K562 (cell line): ENCODE results near the gene RING1. TPM values are rescaled to one million over a fixed set of nuclear protein-coding genes. Genes with fewer than 3 reads are reported as not detected.
A peak's percentile ranks its signal among the peaks of the same experiment; 100 is the strongest.

Experiments
- CHD2 ChIP-seq: IDR thresholded peaks from 2 replicates; pipeline ENCODE4 v1.6.1; 2011; ENCODE audit warnings: low read depth, low read length
- ESRRA ChIP-seq: fragments of 450-650 bp; IDR thresholded peaks from 2 replicates; pipeline ENCODE4 v1.6.1; 2014; ENCODE audit warnings: low read depth, mild to moderate bottlenecking, moderate library complexity, borderline replicate concordance
- GTF2A2 ChIP-seq: IDR thresholded peaks from 2 replicates; pipeline ENCODE4 v1.6.1; 2016; ENCODE audit warnings: mild to moderate bottlenecking, missing genetic modification characterization, missing compliant biosample characterization
- GTF2F1 ChIP-seq: IDR thresholded peaks from 2 replicates; pipeline ENCODE4 v1.6.1; 2011; ENCODE audit warnings: low read depth, low read length, improper control_type of control experiment
- HLTF ChIP-seq: fragments of 450-650 bp; IDR thresholded peaks from 2 replicates; pipeline ENCODE4 v1.6.1; 2016
- HSF4 ChIP-seq: fragments of 250-450 bp; sonication (Bioruptor Pico); IDR thresholded peaks from 2 replicates; pipeline ENCODE4 v2.1.2; 2022; ENCODE audit warnings: mild to moderate bottlenecking, moderate library complexity, borderline replicate concordance
- IRF9 ChIP-seq: fragments of 450-650 bp; IDR thresholded peaks from 2 replicates; pipeline ENCODE4 v1.6.1; 2016; ENCODE audit warnings: missing biosample characterization, missing genetic modification characterization
- MAZ ChIP-seq, 2 experiments: fragments of 450-650 bp in 1 of 2; sonication (generic) in 1 of 2; formaldehyde crosslinking; IDR thresholded peaks in 1 of 2; conservative IDR thresholded peaks in 1 of 2; 2 replicates each; pipeline versions ENCODE4 v1.4.0 to v1.5.0; 2020; ENCODE audit warnings: mild to moderate bottlenecking in 1 of 2, missing genetic modification reagents in 1 of 2
- MYNN ChIP-seq, 2 experiments: sonication (generic); formaldehyde crosslinking in 1 of 2; IDR thresholded peaks; 2 replicates each; pipeline versions ENCODE4 v1.5.0 to v1.6.1; 2016 to 2020; ENCODE audit warnings: antibody characterized with exemption in 1 of 2, missing genetic modification reagents in 1 of 2
- PHF8 ChIP-seq: fragments of 200-600 bp; sonication (generic); IDR thresholded peaks from 2 replicates; pipeline ENCODE4 v1.6.1; 2012; ENCODE audit warnings: mixed run types, mild to moderate bottlenecking, inconsistent platforms, low read length, moderate library complexity, borderline replicate concordance
- SMAD1 ChIP-seq: fragments of 150-350 bp; IDR thresholded peaks from 2 replicates; pipeline ENCODE4 v1.6.1; 2014; ENCODE audit warnings: low read length, low read depth; ENCODE audit not compliant: partially characterized antibody
- SMARCC2 ChIP-seq: fragments of 450-650 bp; IDR thresholded peaks from 2 replicates; pipeline ENCODE4 v1.6.1; 2017; ENCODE audit warnings: antibody characterized with exemption, moderate library complexity, mild to moderate bottlenecking, low read depth
- TARDBP ChIP-seq: fragments of 450-650 bp; IDR thresholded peaks from 2 replicates; pipeline ENCODE4 v1.6.1; 2016
- ZBTB17 ChIP-seq: fragments of 450-650 bp; formaldehyde crosslinking; IDR thresholded peaks from 2 replicates; pipeline ENCODE4 v1.4.0; 2020; ENCODE audit warnings: mild to moderate bottlenecking
- ZNF407 ChIP-seq: fragments of 450-650 bp; IDR thresholded peaks from 2 replicates; pipeline ENCODE4 v1.6.1; 2016; ENCODE audit warnings: low read depth
- ZNF583 ChIP-seq: fragments of 250-450 bp; sonication (Bioruptor Pico); IDR thresholded peaks from 2 replicates; pipeline ENCODE4 v1.4.0; 2020
- polyA plus RNA-seq, 8 experiments: library from polyadenylated mRNA; depleted of rRNA in 4 of 8; stranded (reverse) in 5 of 8; unstranded in 3 of 8; fragments of >200 nt; fragmentation: Nextera tagmentation in 2 of 8; fragmentation: Illumina TruSeq in 1 of 8; extraction: Ambion mirVana in 2 of 8; extraction: Trizol in 1 of 8; gene quantifications; 2 replicates each; pipeline versions ENCODE4 v1.2.1 to v1.2.3, GENCODE V29; 2011 to 2014; ENCODE audit warnings: inconsistent platforms in 1 of 8, missing spikeins in 1 of 8
- total RNA-seq, 7 experiments: library from RNA; depleted of rRNA in 6 of 7; stranded (reverse); fragments of >200 nt in 6 of 7; fragmentation: Illumina TruSeq in 2 of 7; extraction: Trizol in 2 of 7; gene quantifications; 2 replicates each; pipeline versions ENCODE4 v1.2.1 to v1.2.3, GENCODE V29; 2011 to 2021; ENCODE audit warnings: low replicate concordance in 1 of 7
- TF ChIP-seq, protein P1 (sequence below): fragments of 450-650 bp; IDR thresholded peaks from 2 replicates; pipeline ENCODE4 v1.6.1; 2018; ENCODE audit warnings: mild to moderate bottlenecking, low read depth; ENCODE audit not compliant: partially characterized antibody

RING1 gene
- total and polyA plus RNA-seq, 9 of the 15 experiments (the other 6 are each of a cell fraction or from before 2014, with no cell fraction given), result 4.2 to 59.1 (median 36.9) TPM

DNA sequence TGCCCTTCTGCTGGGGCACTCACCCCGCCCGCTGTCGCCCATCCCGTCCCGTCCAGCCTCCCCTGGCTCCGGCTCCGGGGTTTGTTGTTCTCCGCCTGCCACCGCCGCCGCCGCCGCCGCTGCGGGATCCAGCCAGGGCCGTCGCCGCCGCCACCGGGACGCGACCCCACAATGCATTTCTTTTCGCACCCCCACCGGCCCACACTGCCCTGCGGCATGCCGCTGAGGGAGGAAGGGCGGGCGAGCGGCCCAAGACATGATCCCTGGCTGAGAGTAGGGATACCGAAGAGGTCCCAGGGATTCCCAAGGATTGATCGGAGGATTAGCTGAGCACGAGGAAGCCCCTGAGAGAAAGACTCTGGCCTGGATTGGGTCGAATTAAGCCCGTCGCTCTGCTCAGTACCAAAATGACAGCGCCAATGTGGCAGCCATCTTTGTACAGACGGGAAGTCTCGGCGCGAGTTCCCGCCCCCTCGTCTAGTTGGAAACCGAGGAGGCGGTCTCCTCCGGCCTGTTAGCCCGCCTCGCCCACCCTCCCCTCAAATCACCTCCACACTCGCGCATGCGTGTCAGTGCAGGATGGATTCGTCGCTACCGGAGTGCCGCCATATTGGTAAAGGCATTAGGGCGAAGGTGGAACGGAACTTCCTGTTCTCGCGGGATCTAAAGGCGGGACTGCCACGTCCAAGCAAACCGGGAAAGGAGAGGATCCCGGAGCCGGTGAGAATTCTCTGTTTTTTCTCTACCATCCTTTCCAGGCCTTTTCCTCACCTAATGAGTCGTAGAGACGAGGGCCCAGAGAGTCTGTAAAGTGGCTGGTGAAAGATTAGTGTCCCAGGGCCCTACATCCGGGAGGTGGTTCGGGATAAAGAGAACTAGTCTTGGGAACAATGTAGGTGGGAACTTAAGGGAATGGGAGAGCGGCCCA lies 7.8 kb upstream of the RING1 start, which contains the start of the genes RXRB and SLC39A7 (continued):
- peak; percentile 99 for TF ChIP-seq MAZ (CRISPR knock-in tag; conservative IDR thresholded peaks at IDR 0.05 in 1 of 2, IDR thresholded peaks at IDR 0.05 in 1 of 2)
- TF ChIP-seq ZNF407, result no peak
- no peak for TF ChIP-seq SMAD1
- TF ChIP-seq HSF4 (CRISPR knock-in tag), result no peak
- peak; percentile 71; the same call in 1 of the 2 replicates for TF ChIP-seq ESRRA
- peak; percentile 60; the same call in 1 of the 2 replicates for TF ChIP-seq MYNN (IDR thresholded peaks at IDR 0.05)
- no peak for TF ChIP-seq MYNN (CRISPR knock-in tag; IDR thresholded peaks at IDR 0.05)
- no peak for TF ChIP-seq HLTF
- no peak for TF ChIP-seq GTF2F1
- TF ChIP-seq GTF2A2 (tag), result no peak
- peak; percentile 65; the same call in 1 of the 2 replicates for TF ChIP-seq TARDBP
- TF ChIP-seq CHD2, result peak; percentile 99
- TF ChIP-seq ZBTB17 (CRISPR knock-in tag), result peak; percentile 76
- no peak for TF ChIP-seq SMARCC2
- TF ChIP-seq IRF9, result no peak
- peak; percentile 97 for TF ChIP-seq PHF8
- TF ChIP-seq ZNF583 (CRISPR knock-in tag), result peak; percentile 79; the same call in 1 of the 2 replicates
- TF ChIP-seq, protein P1, sequence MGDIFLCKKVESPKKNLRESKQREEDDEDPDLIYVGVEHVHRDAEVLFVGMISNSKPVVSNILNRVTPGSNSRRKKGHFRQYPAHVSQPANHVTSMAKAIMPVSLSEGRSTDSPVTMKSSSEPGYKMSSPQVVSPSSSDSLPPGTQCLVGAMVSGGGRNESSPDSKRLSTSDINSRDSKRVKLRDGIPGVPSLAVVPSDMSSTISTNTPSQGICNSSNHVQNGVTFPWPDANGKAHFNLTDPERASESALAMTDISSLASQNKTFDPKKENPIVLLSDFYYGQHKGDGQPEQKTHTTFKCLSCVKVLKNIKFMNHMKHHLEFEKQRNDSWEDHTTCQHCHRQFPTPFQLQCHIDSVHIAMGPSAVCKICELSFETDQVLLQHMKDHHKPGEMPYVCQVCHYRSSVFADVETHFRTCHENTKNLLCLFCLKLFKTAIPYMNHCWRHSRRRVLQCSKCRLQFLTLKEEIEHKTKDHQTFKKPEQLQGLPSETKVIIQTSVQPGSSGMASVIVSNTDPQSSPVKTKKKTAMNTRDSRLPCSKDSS, result no peak
